Measurements from ENCODE around the gene CNPY4.
"Not testable (repeated sequence)": the region's sequence is repeated elsewhere in the genome, so short reads cannot be mapped to it uniquely, and the experiment has no call there.

CNPY4 gene

GRCh38 chr7:100119970-100120732 is 717 bp downstream of the CNPY4 start:
- DNase-seq = peak; percentile 67

GRCh38 chr7:100120733-100121036 is 1.3 kb downstream of the CNPY4 start:
- no peak for DNase-seq

- DNase-seq = no peak
These were observed 2.6 kb downstream of the CNPY4 start for GRCh38 chr7:100122067-100122466.

- no peak for DNase-seq
These were observed 3.1 kb downstream of the CNPY4 start for GRCh38 chr7:100122568-100122967.

GRCh38 chr7:100124301-100125230 is 5.1 kb downstream of the CNPY4 start:
- DNase-seq = no peak

- no peak for DNase-seq
These were observed 7.0 kb downstream of the CNPY4 start for GRCh38 chr7:100126239-100126930.

GRCh38 chr7:100126931-100127865 is 7.8 kb downstream of the CNPY4 start, which contains the start of gene MBLAC1:
Gene MBLAC1 (plus strand): TSS chr7:100126967. CDS start chr7:100127396, 429 bp downstream.
- peak; percentile 88 for DNase-seq

- DNase-seq = no peak
These were observed 8.6 kb downstream of the CNPY4 start for GRCh38 chr7:100127866-100128636.

- DNase-seq = no peak
These were observed 9.2 kb downstream of the CNPY4 start for GRCh38 chr7:100128637-100128963.

GRCh38 chr7:100130220-100130607 is 10.8 kb downstream of the CNPY4 start:
- DNase-seq = not testable (repeated sequence)

GRCh38 chr7:100130608-100131453 is 11.4 kb downstream of the CNPY4 start:
- DNase-seq = no peak

GRCh38 chr7:100132126-100132525 is 12.7 kb downstream of the CNPY4 start:
- no peak for DNase-seq

GRCh38 chr7:100132697-100133151 is 13.3 kb downstream of the CNPY4 start:
- DNase-seq = peak; percentile 64

GRCh38 chr7:100137851-100138760 is 18.7 kb downstream of the CNPY4 start:
- no peak for DNase-seq

- no peak for DNase-seq
These were observed 22.1 kb downstream of the CNPY4 start for GRCh38 chr7:100141555-100141949.

GRCh38 chr7:100142461-100142860 is 23.0 kb downstream of the CNPY4 start:
- DNase-seq = no peak

- peak; percentile 38 for DNase-seq
These were observed 26.9 kb downstream of the CNPY4 start for GRCh38 chr7:100146350-100146749.

- no peak for DNase-seq
These were observed 27.8 kb downstream of the CNPY4 start for GRCh38 chr7:100147278-100147677.

- DNase-seq = no peak
These were observed 28.8 kb downstream of the CNPY4 start for GRCh38 chr7:100148225-100148558.

All from HCEC 1CT (cell line).